NCI-H446 treated with DMSO at 0.1 percent for 48 hours (cell line): ENCODE measurements around the gene ANAPC4.

Experiments used
- DNase-seq: peaks from one replicate; lab custom pipeline; 2025; lab: John Stamatoyannopoulos, UW

ANAPC4 gene

DNA sequence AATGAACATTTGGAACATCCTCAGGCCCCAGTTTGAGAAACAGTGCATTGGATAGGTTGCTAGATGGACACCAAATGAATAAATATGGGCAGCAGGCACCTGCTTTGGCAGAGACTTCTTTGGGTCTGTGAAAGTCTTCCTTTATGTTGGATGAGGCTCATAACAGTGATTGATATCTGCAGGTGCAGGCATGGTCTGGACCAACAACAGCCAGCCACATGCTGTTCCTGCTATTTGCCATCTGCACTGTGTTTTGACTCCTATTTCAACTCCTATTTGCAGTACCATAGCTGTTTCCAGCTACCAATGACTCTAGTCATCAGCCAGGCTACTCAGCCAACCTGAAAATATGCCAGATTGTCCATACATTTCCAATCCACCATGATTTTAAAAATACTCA lies 60.9 kb downstream of the ANAPC4 start:
- peak; percentile 7 for DNase-seq

DNA sequence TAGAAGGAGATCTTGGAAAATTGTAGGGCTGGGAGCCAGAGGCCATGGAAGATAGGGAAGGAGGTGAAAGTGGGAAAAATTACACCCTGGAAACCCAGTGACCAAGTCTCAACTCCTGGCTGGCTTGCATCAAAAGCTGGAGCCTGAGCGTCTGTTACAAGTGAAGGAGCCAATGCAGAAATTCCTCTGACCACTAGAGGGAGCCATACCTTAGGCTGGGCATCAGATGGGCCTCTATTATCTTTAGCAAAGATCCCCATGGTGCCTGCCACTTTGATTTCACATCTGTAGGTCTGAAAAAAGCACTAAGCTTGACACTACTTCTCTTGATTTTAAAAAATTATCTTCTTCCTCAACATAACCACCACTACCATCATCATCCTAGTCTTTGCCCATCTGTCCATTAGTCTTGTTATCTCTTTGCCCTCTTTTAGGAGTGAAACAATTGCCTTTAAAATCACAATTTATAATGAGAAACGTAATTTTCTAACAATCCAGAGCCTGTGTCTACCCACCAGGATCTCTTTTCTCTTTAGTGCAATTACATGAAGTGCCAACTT lies 62.9 kb downstream of the ANAPC4 start:
- peak; percentile 16 for DNase-seq

DNA sequence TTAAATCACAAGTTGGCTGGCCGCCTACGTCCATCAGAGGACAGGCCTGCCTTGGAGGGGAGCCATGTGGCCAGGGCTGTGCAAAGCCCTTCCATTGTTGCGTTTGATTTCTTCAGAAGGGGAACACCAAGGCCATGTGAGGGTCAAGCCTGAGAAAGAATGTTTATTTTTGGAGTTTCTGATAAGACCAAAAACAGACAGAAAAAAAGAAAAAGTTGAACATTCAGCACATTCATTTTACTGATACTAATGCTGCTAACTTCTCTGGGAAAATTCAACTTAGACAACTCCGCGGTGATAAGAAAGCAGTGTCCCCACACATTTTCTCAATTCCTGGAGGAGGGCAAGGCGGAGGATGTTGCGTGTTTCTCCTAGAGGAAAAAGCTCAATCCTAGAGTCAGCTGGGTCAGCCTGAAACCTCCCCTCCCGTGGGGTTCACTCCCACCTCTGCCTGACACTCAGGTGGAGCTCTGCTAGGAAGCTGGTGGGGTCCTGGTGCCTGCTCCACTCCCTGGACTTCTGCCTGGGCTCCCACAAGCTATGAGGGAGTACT lies 63.5 kb downstream of the ANAPC4 start:
- no peak for DNase-seq

DNA sequence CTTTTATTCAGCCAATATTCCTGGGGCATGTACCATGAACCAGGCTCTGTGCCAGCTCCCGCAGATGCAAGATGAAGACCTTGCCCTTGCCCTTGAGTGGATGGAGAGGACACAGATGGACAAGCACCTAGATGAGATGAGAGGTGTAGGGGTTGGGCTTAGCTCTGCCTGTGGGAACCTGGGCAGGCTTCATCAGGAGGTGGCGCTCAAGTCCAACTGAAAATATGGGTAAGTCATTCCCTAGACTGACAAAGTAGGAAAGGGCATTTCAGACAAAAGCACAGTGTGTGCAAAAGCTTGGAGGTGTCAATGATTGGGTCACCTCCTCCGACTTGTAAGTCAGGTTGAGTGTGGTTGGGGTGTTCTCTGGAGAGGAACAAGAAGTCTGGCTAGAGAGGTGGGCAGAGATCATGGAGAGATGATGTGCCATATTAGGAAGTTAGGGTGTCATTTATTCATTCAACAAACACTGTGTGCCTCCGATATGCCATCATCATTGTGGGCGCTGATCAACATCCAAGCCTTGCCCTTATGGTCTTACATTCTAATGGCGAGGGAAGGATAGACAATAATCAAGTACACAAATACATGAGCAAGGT lies 64.6 kb downstream of the ANAPC4 start:
- peak; percentile 1 for DNase-seq

DNA sequence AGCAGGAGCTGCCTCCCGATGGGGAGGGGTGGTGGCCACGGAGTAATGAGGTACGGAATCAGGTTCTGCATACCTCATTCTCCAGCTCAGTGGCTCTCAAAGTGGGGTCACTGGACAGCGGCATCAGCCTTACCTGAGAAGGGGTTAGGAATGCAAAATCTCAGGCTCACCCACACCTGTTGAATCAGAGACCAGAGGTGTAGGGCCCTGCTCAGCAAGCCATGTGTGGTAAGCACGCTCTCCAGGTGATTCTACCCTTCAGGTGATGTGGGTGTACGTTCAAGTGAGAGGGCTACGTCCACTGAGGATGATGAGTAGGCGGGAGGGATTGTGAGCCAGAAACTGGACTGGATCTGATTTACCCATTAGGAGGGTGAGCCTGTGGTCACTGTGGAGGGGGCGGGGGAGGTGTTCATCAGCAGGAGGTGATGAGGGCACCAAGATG lies 65.8 kb downstream of the ANAPC4 start:
- no peak for DNase-seq

DNA sequence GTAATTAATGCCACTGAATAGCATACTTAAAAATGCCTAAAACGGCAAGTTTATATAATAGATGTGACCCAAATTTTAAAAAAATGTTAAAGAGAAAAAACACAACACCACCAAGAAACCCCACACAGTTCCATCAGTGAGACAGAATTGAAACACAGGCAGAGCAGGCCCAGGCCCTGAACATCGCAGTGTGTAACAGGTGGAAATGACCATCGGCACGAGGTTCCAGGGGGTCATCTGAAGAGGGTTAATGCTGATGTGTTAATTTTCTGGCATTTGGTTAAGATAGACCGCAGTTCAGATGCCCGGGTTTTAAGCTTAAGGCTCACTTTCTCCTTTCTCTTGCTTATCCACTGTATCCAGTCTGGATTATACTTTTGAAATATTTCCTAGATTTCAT lies 66.8 kb downstream of the ANAPC4 start:
- DNase-seq, result no peak

DNA sequence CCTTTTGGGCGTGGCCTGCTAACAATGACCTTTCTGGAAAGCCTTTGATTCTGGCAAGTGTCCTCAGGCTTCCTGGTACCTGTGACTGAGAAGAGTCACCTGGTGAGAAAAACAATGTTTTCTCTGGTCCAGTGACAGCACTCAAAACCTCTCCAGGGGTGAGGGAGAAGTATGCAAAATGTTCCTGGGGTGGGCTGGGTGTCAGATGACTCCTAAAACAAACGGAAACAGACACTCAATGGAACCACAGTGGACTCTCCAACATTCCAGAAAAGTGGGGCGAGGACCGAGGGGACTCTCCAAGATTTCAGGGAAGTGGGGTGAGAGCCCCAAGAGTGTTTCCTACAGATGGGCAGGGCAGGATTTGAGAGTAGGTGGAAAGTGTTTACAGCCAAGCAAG lies 69.5 kb downstream of the ANAPC4 start:
- no peak for DNase-seq

DNA sequence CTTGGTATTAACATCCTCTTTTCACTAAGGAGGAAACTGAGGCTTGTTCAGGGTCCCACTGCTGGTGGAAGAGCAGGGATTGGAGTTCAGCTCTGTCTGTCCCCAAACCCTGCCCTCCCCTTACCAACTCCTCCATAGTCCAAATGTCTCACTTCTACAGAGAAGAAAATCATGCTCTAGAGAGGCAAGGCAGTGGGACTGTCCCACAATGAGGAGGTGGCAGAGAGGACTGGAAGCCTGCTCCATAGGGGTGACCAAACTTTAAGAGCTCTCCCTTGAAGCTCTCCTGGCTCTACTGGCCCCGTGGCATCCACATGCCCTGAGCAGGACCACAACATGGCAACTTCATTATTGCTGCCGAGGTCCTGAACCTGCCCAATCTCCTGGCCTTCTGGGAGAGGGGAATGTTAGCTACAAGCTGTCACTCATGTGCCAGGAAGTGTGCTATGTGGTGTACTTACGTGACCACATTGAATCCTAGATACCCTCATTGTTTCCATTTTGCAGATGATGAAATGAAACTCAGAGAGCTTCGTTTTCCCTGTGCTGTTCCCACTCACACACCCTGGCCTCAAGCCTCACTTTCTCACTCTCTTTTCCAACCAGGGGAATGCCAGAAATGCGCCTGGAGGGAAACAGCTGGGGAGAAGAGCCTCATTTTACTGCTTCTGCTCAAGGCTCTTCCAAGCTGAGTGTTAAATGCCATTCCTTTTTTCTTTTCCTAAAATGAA lies 71.5 kb downstream of the ANAPC4 start:
- DNase-seq, result no peak

DNA sequence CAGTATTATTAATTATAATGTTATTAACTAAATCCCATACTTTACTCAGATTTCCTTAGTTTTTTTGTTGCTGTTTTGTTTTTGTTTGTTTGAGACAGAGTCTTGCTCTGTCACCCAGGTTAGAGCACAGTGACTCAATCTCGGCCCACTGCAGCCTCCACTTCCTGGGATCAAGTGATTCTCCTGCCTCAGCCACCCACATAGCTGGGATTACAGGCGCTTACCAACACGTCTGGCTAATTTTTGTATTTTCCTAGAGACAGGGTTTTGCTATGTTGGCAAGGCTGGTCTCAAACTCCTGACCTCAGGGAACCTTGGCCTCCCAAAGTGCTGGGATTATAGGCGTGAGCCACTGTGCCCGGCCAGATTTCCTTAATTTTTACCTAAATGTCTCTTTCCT lies 72.2 kb downstream of the ANAPC4 start:
- no peak for DNase-seq

DNA sequence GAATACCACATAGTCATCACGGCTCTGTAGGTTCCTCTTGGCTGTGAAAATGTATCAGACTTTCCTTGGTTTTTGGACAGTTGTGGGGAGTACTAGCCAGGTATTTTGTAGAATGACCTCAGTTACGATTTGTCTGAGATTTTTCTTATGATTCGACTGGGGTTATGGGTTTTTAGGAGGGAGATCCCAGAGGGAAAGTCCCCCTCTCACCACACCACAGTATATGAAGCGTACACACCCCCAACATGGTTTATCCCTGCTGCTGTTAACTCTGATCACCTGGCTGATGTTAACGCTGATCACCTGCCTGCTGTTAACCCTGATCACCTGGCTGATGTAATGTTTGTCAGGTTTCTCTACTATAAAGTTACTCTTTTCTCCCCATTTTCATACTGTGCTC lies 72.6 kb downstream of the ANAPC4 start:
- no peak for DNase-seq

DNA sequence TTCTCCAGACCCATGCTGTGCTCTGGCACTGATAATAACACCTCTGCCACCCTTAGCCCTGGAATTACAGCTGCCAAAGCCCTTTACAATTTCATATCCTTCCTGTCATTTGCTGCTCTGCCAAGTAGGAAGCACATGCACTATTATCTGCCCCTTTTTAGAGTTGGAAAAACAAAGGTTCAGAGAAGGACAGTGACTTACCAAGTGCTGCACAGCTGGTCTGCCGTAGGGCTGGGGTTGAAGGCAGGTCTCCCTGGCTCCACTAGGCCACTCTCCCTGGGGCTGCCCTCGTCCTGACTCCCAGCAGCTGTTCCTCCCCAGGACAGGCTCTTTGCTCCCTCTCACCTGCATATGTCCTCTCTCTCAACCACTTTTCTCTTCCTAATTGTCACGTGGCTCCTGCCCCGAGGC lies 73.4 kb downstream of the ANAPC4 start:
- no peak for DNase-seq

DNA sequence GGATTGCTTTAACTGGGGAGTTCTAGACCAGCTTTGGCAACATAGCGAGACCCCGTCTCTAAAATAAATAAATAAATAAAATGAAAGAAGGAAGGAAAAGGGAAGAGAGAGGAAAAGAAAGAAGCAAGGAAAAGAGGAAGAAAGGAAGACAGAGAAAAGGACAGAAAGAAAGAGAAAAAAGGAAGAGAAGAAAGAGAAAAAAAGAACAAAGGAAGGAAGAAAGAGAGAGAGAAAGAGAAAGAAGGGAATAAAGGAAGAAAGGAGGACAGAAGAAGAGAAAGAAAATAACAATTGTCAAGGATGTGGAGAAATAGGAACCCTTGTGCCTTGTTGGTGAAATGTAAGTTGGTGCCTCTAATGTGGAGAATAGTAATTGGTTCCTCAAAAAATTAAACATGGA lies 74.6 kb downstream of the ANAPC4 start:
- no peak for DNase-seq

DNA sequence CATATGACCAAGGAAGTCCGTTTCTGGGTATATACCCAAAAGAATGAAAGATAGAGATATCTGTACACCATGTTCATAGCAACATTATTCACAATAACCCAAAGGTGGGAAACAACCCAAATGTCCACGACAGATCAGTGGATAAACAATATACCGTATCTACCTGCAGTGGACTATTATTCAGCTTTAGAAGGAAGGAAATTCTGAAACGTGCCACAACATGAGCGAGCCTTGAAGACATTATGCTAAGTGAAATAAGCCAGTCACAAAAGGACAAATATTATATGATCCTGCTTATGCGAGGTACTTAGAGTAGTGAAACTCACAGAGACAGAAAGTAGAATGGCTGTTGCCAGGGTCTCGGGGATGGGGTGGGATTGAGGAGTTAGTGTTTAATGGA lies 75.0 kb downstream of the ANAPC4 start:
- no peak for DNase-seq

DNA sequence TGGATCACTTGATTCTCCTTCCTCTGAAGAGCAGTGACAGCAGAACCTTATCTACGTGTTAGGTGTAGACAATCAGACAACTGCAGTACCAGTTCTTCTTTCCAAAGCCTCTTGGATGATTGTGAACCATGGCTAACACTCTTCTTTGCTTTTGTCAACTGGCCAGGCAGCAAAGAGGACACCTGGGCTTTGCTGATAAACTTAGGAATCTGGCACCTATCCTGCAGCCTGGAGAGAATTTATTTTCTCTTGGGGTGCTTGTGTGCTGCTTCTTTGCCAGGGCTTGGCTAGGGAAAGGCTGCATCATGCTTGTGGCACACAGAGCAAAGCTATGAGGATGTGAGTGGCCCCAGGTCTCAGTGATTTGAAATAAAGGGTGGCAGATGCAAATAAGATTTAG lies 77.4 kb downstream of the ANAPC4 start:
- DNase-seq, result no peak

DNA sequence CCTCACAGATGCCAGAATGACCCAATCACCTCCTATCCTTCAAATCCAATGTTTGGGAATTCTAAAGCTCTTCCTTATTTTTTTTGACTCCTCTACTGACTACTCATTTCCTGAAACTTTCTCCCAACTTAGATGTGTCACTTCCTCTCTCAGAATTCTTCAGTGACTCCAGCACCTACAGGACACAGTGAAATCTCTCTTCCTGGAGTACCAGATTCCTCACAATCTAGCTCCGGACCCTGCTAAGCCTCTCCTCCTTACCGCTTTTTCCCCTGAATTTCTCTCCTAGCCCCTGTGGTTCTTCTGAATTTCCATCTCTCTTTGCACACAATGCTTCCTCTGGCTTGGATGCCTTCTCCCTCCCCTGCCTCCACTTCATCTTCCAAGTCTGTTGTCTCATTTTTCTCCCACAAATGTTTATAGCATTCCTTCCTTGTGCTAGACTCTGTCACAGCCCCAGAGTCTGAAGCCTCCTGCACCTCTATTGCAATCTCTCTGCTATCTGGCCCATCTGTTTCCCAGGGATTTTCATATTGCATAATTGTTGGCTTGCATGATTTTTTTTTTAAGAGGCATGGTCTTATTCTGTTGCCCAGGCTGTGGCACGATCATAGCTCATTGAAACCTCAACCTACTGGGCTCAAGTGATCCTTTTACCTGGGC lies 80.1 kb downstream of the ANAPC4 start:
- DNase-seq, result no peak

DNA sequence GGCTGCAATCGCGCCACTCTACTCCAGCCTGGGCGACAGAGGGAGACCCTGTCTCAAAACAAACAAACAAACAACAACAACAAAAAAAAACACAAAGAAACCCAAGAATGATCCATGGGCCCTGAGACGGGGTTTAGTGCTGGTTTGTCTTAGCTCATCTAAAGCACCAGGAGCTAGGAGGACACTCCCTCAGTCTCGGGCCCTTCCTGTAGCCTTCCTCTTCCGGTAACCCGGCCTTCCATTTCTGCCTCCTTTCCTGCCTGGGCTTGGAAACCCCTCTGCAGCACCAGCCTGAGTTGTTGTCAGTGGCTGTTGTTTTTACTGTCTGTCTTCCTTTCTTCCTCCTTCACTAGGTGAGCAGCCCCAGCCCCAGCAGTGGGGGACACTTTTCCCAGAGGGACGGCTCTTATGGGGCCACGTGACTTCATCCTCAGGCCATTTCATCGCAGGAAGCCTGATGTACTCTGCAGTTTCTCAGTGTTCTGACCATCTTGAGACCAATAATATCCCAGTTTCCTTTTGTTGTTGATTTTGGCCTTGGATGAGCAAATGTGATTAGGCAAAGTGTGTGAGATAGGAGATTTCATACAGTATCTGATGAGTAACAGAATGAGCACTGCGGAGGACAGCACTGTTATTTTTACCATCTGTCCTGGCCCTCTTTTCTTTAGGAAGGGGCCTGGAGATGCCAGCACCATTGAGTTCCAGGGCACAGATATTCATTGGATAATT lies 90.1 kb downstream of the ANAPC4 start:
- DNase-seq, result no peak

DNA sequence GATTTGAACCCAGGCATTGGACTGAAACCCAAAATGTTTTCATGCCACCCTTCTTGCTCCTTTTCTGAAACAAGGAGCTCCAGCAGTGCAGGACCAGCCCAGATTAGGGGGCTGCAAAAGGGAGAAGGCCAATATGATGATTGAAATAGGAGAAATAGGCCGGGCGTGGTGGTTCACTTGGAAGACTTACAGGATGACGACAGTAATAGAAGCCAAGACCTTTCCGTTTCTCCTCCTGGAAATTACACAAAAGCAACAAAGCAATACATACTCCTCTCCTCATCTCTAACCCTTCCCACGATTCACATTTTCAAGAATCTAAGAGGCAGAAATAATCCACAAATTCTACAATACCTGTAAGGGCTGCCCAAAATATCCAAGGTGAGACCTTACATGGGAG lies 90.8 kb downstream of the ANAPC4 start:
- DNase-seq, result no peak
